ENCODE results near the gene LAMA4. TPM values are rescaled to one million over a fixed set of nuclear protein-coding genes. Genes with fewer than 3 reads are reported as not detected.

LAMA4 gene
- total RNA-seq, 1 donor from 2014 or later, result 103 TPM

- H3K4me1 ChIP-seq, result peaks cover 12% of the 10 kb centered on the region
- no peak for TF ChIP-seq CTCF (IDR thresholded peaks at IDR 0.05; ENCODE audit: borderline replicate concordance)
- no peaks in the 10 kb centered on the region for H3K36me3 ChIP-seq
- no peaks in the 10 kb centered on the region for H3K9me3 ChIP-seq (replicated peaks)
- no peak overlapping the region for H3K4me3 ChIP-seq
- intact Hi-C loops (cut with micrococcal nuclease), result no loop called here
- H3K27ac ChIP-seq (replicated peaks), result peak overlapping the region; percentile 71
- H3K27me3 ChIP-seq (ENCODE audit: low read depth), result no peaks in the 10 kb centered on the region
- DNase-seq, result no peak
Observed at GRCh38 chr6:112298021-112298745, 43.8 kb upstream of the LAMA4 start.

- intact Hi-C loops (cut with micrococcal nuclease), result no loop called here
- no peak for DNase-seq
- TF ChIP-seq CTCF (IDR thresholded peaks at IDR 0.05; ENCODE audit: borderline replicate concordance), result no peak
Observed at GRCh38 chr6:112296694-112297093, 42.3 kb upstream of the LAMA4 start.

GRCh38 chr6:112296122-112296521, 41.8 kb upstream of the LAMA4 start:
- peak; percentile 49 for TF ChIP-seq CTCF (IDR thresholded peaks at IDR 0.05; ENCODE audit: borderline replicate concordance)
- no peaks in the 10 kb centered on the region for H3K27me3 ChIP-seq (ENCODE audit: low read depth)
- no peak overlapping the region for H3K4me3 ChIP-seq
- no peaks in the 10 kb centered on the region for H3K9me3 ChIP-seq (replicated peaks)
- peaks cover 12% of the 10 kb centered on the region for H3K4me1 ChIP-seq
- intact Hi-C loops (cut with micrococcal nuclease), result no loop called here
- H3K36me3 ChIP-seq, result no peaks in the 10 kb centered on the region
- no peak overlapping the region for H3K27ac ChIP-seq (replicated peaks)
- no peak for DNase-seq

More at GRCh38 chr6:112296694-112297093, 42.3 kb upstream of the LAMA4 start:
- H3K36me3 ChIP-seq, result no peaks in the 10 kb centered on the region
- no peak overlapping the region for H3K27ac ChIP-seq (replicated peaks)
- H3K4me3 ChIP-seq, result no peak overlapping the region
- H3K27me3 ChIP-seq (ENCODE audit: low read depth), result no peaks in the 10 kb centered on the region
- peaks cover 12% of the 10 kb centered on the region for H3K4me1 ChIP-seq
- no peaks in the 10 kb centered on the region for H3K9me3 ChIP-seq (replicated peaks)

- Histone ChIP-seq H3K27ac (replicated peaks) (peak overlapping the region; percentile 18), H3K27me3 (ENCODE audit: low read depth) (no peaks in the 10 kb centered on the region), H3K4me1 (peaks cover 20% of the 10 kb centered on the region), H3K4me3 (no peak overlapping the region), H3K36me3 (no peaks in the 10 kb centered on the region), H3K9me3 (replicated peaks) (no peaks in the 10 kb centered on the region)
- intact Hi-C loops (cut with micrococcal nuclease), result no loop called here
- no peak for TF ChIP-seq CTCF (IDR thresholded peaks at IDR 0.05; ENCODE audit: borderline replicate concordance)
- no peak for DNase-seq
Observed at GRCh38 chr6:112291161-112291762, 36.9 kb upstream of the LAMA4 start.

- intact Hi-C loops (cut with micrococcal nuclease), result no loop called here
- H3K27ac ChIP-seq (replicated peaks), result peak overlapping the region; percentile 75
- DNase-seq, result peak; percentile 77
- H3K36me3 ChIP-seq, result no peaks in the 10 kb centered on the region
- peak; percentile 21 for TF ChIP-seq CTCF (IDR thresholded peaks at IDR 0.05; ENCODE audit: borderline replicate concordance)
- H3K27me3 ChIP-seq (ENCODE audit: low read depth), result no peaks in the 10 kb centered on the region
- H3K9me3 ChIP-seq (replicated peaks), result no peaks in the 10 kb centered on the region
- peaks cover 23% of the 10 kb centered on the region for H3K4me1 ChIP-seq
- H3K4me3 ChIP-seq, result no peak overlapping the region
Observed at GRCh38 chr6:112289038-112289566, 34.7 kb upstream of the LAMA4 start.

All from left ventricle myocardium inferior (tissue), 1 donor.